Breast epithelium (tissue), 3 donors: ENCODE measurements around the gene KIF26B.

ENCODE experiments used
- POLR2A ChIP-seq: fragments of 450-650 bp; IDR thresholded peaks from one replicate; pipeline ENCODE4 v1.6.1; 2016; ENCODE audit warnings: antibody characterized with exemption, mild to moderate bottlenecking, moderate library complexity
- POLR2AphosphoS5 ChIP-seq, 3 donors: sonication (generic); formaldehyde crosslinking; IDR thresholded peaks; one replicate each; pipeline ENCODE4 v1.6.1; 2017; ENCODE audit warnings: antibody characterized with exemption in 3 of 3
- TF ChIP-seq, protein P1 (sequence below), 3 donors: fragments of 450-650 bp; IDR thresholded peaks; one replicate each; pipeline ENCODE4 v1.5.1; 2016 to 2017; ENCODE audit warnings: antibody characterized with exemption in 3 of 3, mild to moderate bottlenecking in 3 of 3, moderate library complexity in 3 of 3

DNA sequence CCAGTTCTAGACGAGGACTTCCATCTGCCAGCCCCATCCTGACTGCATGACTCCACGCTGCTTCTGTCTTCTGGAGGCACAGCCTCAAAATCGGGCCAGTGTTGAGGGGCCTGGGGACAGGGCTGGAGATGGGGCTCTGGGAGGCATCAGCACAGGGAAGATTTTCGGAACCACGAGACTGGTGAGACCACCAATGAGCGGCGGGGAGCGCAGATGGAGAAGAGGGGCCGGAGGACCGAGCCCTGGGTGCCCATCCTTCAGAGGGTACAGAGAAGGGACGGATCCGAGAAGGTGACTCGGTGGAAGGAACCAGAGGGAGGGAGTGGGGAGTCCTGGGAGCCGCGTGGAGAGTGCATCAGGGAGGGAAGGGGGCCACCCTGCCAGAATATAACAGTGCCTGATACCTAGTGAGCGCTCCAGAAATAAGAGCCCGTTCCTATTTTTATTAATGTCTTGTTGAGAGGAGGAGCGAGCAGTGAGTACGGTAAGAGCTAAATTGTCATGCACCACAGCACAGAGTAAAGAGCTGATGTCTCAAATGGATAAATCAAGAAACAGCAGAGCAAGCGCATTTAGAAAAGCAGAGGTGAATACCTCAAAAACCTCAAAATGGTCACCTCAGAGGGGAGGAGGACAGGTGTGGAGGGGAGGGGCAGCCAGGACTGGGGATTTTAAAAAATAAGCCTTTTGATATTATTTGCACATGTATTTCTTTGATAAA is 26.2 kb upstream of the KIF26B start:
- TF ChIP-seq, protein P1, sequence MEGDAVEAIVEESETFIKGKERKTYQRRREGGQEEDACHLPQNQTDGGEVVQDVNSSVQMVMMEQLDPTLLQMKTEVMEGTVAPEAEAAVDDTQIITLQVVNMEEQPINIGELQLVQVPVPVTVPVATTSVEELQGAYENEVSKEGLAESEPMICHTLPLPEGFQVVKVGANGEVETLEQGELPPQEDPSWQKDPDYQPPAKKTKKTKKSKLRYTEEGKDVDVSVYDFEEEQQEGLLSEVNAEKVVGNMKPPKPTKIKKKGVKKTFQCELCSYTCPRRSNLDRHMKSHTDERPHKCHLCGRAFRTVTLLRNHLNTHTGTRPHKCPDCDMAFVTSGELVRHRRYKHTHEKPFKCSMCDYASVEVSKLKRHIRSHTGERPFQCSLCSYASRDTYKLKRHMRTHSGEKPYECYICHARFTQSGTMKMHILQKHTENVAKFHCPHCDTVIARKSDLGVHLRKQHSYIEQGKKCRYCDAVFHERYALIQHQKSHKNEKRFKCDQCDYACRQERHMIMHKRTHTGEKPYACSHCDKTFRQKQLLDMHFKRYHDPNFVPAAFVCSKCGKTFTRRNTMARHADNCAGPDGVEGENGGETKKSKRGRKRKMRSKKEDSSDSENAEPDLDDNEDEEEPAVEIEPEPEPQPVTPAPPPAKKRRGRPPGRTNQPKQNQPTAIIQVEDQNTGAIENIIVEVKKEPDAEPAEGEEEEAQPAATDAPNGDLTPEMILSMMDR (IDR thresholded peaks at IDR 0.05): no peak
- no peak for TF ChIP-seq POLR2A
- no peak for TF ChIP-seq POLR2AphosphoS5 (IDR thresholded peaks at IDR 0.05)
